Mucosa of gallbladder (tissue), 1 donor: ENCODE results near the gene VSTM4. TPM values are rescaled to one million over a fixed set of nuclear protein-coding genes. Genes with fewer than 3 reads are reported as not detected.
A peak's percentile ranks its signal among the peaks of the same experiment; 100 is the strongest.

Experiments used
- DNase-seq: peaks from one replicate; pipeline ENCODE4 v3.0.0-alpha.2; 2020; ENCODE audit warnings: low spot score
- total RNA-seq: library from RNA; stranded (reverse); gene quantifications from one replicate; pipeline ENCODE4 v1.2.1, GENCODE V29; 2021
- donor health status: DM: no; HTN: no; CAD: no.

The VSTM4 gene
- total RNA-seq, 1 donor from 2014 or later = 13.1 TPM

DNA sequence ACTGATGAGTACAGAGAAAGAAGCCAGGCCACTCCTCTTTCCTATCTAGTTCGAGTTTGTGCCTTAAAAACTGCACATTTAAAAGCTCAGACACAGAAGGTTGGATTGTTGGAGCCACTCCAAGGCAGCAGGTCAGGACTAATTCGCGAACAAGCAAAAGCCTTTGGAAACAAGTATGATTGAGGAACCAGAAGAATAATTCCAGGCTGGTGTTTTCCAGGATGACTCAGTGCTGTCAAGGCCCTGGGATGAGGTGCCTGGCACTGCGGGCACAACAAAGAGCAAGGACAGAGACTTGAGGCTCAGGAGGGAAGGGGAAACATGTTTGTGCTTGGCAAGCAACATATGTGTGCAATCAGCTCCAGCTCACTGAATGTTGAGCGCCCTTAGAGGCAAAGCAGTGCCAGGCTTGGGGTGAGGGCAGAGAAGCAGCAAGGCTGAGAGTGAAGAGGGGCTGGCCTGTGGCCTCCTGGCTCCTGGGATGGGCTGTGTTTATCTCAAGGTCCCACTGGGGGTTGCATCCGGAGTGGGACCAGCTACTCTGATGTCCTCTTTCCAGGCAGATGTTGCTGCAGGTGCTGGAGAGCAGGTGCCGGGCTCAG is 44.1 kb downstream of the VSTM4 start:
- DNase-seq = peak; percentile 12

- no peak for DNase-seq
These were observed 44.6 kb downstream of the VSTM4 start for GRCh38 chr10:49070701-49071100.

DNA sequence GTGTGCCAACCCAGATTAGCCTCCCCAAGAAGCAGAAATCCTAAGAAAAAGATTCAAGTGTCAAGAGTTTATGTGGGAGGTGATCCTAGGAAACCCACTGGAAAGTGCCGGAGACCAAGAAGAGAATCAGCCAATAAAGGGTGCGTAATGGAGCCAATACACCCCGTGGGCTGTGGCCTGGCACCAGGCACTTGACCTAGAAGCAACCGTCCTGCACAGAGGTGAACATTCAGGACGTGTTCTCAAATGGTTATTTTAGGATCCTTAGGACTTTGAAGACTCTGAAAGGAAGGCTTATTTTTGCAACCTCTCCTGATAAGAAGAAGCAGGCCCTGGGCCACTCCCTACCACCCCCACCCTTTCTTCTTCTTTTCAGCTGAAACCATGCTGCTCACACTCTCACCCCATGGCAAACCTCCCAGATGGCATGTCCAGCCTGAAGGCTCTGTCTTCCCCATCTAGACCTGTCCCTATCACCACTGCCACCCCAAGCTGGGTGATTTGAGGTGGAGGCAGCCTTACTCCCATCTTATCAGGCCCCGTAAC is 46.6 kb downstream of the VSTM4 start:
- DNase-seq = no peak

DNA sequence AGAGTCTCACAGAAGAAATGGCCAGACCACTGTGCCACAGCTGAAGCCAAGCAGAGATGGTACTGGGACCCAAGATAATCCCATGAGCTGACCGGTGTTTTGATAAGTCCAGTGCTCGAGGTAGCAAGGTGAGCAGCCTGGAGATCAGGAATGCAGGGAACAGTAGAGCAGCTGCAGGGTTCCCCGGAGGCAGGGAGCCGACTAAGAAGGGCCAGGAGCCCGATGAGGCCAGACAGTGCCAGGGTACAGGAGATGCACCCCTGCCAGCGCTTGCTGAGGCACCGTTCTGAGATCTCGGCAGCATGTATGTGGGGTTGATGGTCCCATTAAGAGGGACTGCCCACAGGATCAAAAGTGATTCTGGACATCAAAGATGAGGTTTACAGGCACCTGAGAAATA is 47.1 kb downstream of the VSTM4 start:
- no peak for DNase-seq

DNA sequence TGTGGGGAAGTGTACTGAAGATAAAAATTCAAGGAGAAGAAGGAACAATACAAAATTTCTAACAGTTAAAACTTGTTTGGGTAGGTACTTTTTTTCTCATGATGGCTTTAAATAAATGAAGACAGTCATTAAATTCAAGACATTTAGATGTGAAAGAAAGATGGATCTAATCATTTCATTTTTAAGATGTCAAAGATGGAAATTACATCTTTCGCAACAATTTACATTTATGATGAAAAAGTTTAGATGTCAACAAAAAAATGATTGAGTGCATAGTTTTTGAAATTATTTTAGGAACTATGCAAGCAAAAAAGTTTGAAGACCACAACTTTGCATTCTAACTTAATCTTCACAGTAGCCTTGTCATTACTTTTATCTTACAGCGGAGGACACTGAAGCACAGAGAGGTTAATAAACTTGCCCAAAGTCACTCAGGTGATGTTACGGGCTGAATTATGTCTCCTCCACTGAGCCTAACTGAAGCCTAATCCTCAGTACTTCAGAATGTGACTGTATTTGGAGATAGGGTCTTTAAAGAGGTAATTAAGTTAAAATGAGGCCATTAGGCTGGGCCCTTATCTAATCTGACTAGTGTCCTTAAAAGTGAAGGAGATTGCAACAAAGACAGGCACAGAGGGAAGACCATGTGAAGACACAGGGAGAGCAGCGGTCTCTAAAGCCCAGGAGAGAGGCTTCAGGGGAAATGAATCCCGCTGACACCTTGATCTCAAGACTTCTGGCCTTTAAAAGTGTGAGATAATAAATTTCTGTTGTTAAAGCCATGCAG is 48.2 kb downstream of the VSTM4 start:
- no peak for DNase-seq

DNA sequence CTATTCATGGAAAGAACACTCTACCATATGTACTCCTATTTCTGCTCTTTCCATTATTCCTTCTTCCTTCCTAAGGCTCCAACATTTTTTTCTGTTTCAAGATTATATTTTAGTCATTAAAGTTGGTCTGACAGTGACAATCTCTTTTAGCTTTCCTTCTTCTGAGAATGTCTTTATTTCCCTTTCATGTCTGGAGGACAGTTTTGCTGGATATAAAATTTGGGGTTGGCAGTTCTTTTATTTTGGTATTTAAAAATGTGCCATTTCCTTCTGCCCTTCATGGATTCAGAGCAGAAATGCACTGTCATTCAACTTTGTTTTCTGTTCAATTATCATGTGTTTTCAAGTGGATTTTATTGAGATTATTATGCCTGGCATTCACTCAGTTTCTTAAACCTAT is 53.1 kb downstream of the VSTM4 start:
- DNase-seq = no peak

DNA sequence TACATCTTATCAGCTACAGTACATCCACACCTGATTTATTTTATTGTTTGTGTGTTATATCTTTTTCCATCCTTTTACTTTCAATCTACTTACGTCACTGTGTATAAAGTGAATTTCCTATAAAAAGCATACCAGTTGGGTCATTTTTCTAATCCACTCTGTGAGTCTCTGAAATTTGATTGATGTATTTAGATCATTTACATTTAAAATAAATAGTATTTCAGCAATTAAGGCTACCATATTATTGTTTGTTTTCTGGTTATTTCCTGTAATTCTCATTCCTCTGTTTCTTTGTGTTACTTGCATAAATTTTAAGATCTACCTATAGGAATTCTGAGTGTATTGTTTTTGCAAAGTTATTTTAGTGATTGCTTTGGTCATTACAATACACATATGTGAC is 53.7 kb downstream of the VSTM4 start:
- DNase-seq = no peak

GRCh38 chr10:49058463-49059255 is 56.7 kb downstream of the VSTM4 start:
- DNase-seq = no peak

GRCh38 chr10:49057231-49057880 is 58.0 kb downstream of the VSTM4 start:
- no peak for DNase-seq

GRCh38 chr10:49056356-49056755 is 59.0 kb downstream of the VSTM4 start:
- DNase-seq = no peak

DNA sequence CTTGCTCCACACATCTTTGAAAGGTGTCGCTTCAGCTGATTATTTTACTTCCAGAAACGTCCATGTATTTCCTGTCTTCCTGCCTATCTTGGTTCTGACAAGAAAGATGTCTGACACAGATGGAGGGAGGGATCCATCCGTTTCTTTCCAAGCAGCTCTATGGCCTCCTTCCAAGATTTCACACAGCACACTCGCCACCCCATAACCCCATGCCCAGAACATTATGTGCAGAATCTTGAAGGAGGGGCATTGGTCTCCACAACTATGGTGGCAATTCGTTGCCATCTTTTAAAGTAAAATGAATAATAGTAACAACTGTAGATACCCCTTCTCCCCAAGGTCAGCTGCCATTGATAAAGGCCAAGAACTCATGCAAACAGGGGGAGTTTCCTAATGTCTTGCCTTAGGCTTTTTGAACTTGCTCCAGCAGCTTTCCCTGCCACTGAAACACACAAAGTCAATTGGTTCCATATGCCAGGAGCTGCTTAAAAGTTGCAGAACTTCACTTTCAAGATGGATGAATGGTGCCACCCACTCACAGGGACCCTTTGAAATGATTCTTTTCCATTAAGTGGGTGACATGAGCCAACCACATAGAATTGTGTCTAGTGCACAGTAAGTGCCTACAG is 60.0 kb downstream of the VSTM4 start:
- DNase-seq = no peak

- no peak for DNase-seq
These were observed 60.6 kb downstream of the VSTM4 start for GRCh38 chr10:49054753-49055152.

DNA sequence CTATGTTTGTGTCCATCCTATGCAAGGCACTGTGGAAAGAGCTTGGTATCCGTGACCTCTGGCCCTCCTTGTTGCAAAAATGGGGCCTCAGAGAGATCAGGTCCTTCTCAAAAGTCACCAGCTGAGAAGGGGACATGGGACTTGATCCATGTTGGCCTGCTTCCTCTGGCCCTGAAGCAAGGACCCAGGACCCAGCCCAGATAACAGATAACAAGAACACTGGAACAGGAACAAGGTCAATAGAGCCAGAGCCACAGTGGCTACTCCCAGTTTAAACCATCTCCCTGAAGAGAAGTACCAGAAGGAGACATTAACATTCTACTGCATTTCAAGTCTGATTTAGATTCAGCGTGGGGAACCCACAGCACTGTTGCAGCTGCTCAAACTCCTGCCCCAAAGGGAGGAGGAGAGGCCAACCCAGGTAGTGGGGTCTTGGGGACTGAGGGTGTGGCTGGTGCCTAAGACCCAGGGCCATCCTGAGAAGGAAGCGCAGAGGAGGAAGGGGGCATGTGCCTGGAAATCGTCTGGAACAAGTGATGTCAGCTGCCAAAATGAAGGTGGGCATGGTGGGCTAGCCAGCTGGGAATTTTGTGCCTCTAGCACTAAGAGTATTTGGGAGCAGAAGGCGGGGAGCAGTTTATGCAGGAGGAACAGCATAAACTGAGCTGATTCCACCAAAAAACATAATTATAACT is 61.2 kb downstream of the VSTM4 start:
- DNase-seq = no peak

- no peak for DNase-seq
These were observed 62.0 kb downstream of the VSTM4 start for GRCh38 chr10:49053053-49053997.

DNA sequence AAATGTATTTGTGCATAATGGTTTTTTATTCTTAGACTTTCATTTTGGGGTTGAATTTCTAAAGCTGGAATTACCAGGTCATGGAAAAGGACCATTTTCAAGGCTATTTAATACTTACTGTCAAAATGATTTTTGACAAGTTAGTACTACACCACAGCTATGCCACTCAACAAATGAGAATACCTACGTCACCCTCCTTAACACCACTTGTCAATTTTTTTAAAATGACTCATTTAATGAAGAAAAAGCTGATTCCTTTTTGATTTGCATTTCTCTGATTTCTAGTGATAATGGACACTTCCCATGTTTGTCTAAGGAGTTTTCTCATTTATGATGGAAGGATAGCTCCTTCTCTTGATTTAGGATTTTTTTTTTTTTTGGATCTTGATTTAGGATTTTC is 63.3 kb downstream of the VSTM4 start:
- DNase-seq = no peak

DNA sequence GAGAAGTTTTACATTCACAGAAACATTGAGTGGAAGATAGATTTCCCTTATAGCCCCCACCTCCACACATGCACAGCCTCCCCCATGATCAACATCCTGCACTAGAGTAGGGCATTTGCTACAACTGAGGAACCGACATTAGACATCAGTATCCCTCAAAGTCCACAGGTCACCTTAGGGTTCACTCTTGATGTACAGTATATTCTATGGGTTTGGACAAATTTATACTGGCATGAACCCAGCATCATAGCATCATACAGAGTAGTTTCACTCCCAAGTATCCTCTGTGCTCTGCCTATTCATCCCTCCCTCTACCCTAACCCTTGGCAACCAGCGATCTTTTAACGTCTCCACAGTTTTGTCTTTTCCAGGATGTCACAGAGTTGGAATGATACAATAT is 64.4 kb downstream of the VSTM4 start:
- no peak for DNase-seq

GRCh38 chr10:49050366-49050765 is 65.0 kb downstream of the VSTM4 start:
- DNase-seq = no peak

GRCh38 chr10:49049660-49050059 is 65.7 kb downstream of the VSTM4 start:
- no peak for DNase-seq

DNA sequence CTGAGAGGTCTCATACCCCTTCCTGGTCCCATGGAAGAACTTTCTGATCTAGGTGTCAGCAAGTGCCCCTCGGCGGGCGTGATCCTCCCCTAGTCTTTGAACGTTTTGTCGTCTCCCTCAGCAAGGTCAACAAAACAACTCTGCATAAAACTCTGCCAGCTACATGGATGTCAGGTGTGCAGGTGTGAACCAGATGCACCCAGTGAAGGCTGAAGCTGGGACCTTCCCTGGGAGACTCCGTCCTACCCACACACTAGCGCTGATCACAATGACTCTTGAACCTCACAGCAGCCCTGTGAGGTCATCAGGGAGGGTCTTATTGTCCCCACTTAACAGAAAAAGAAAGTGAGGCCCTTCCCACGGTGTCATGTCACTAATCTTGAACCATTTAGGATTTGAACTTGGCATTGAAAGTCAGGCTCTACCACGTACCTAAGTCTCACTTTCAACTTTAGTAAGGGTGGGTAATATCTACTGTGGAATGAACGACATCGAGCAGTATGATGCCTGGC is 68.1 kb downstream of the VSTM4 start:
- DNase-seq = no peak
